ENCODE data around the gene SLC29A4. TPM values are rescaled to one million over a fixed set of nuclear protein-coding genes. Genes with fewer than 3 reads are reported as not detected.

SLC29A4 gene
- total RNA-seq, 1 experiment from 2014 or later = 38.9 TPM

- intact Hi-C loops (cut with micrococcal nuclease; ENCODE audit: unreplicated experiment) = no loop called here
- ATAC-seq = peak; percentile 39
- no peaks in the 10 kb centered on the region for H3K9me3 ChIP-seq (ENCODE audit: control insufficient read depth, insufficient read depth, low read depth, low read length)
- TF ChIP-seq SIN3A (IDR thresholded peaks at IDR 0.05; ENCODE audit: borderline replicate concordance, insufficient read depth, low read depth, low read length) (no peak), TCF7L2 (IDR thresholded peaks at IDR 0.05; ENCODE audit: low read depth, low read length) (no peak), POLR2AphosphoS5 (IDR thresholded peaks at IDR 0.05; ENCODE audit: low read depth, low read length) (no peak), REST (IDR thresholded peaks at IDR 0.05; ENCODE audit: insufficient read depth in 1 of 2, low read depth in 2 of 2, low read length in 1 of 2) (no peak), CTCF (IDR thresholded peaks at IDR 0.05) (no peak)
- H3K36me3 ChIP-seq (ENCODE audit: control insufficient read depth, insufficient read depth, low read length) = peaks cover 18% of the 10 kb centered on the region
- ChIA-PET CTCF (no interaction called here), POLR2A (interaction anchor here (0.5 to 0.7 kb wide), 2 partner anchors 16 to 30 kb away, joined by 3 read pairs; no protein-coding TSS in a partner anchor)
- in situ Hi-C loops (cut with HindIII; ENCODE audit: low pct_unique_long_range_greater_than_20kb, low sequenced_read_pairs) = no loop called here
- no peak overlapping the region for H3K4me3 ChIP-seq (ENCODE audit: low read depth in 2 of 2, low read length in 2 of 2)
- H3K4me1 ChIP-seq (ENCODE audit: control insufficient read depth, insufficient read depth, low read length) = 0 out of 2 replicates have a peak, but pooled peaks cover 5% of the 10 kb centered on the region
- BruUV-seq (replicated peaks) = TSS peak; percentile 76
- DNase-seq (ENCODE audit: low read depth, low spot score) = no peak
- no peaks in the 10 kb centered on the region for H3K27me3 ChIP-seq (ENCODE audit: control insufficient read depth, insufficient read depth, low read length)
- H3K27ac ChIP-seq (ENCODE audit: low read length) = no peak overlapping the region
These were observed 71.9 kb downstream of the SLC29A4 start for GRCh38 chr7:5354460-5355232.

Other genes starting within 250 kb of the SLC29A4 start
- gene RBAK, start 237.1 kb upstream of the SLC29A4 start, total RNA-seq (2021; ENCODE audit: unreplicated experiment) = 14.8 TPM
- 64.8 TPM for gene WIPI2, start 92.7 kb upstream of the SLC29A4 start, total RNA-seq (2021; ENCODE audit: unreplicated experiment)
- gene TNRC18, start 140.9 kb downstream of the SLC29A4 start, total RNA-seq (2021; ENCODE audit: unreplicated experiment) = 148 TPM
- gene FBXL18, start 230.9 kb downstream of the SLC29A4 start, total RNA-seq (2021; ENCODE audit: unreplicated experiment) = 29.2 TPM
- gene ACTB, start 247.7 kb downstream of the SLC29A4 start, total RNA-seq (2021; ENCODE audit: unreplicated experiment) = 4,511 TPM